H1 (cell line): ENCODE measurements around the gene VPS13D. TPM values are rescaled to one million over a fixed set of nuclear protein-coding genes. Genes with fewer than 3 reads are reported as not detected.

Experiments used
- CHD2 ChIP-seq: IDR thresholded peaks from 2 replicates; pipeline ENCODE4 v1.6.1; 2012; ENCODE audit warnings: low read length, improper control_type of control experiment
- CTCF ChIP-seq, 3 experiments: IDR thresholded peaks; 1 replicate in 2 of 3; 2 replicates in 1 of 3; pipeline versions ENCODE4 v1.5.1 to v1.6.1; 2011; ENCODE audit warnings: low read length in 3 of 3, mild to moderate bottlenecking in 3 of 3, inconsistent platforms in 2 of 3, low read depth in 1 of 3, moderate library complexity in 1 of 3; ENCODE audit not compliant: insufficient read depth in 1 of 3; ENCODE audit errors: control extremely low read depth in 1 of 3
- EGR1 ChIP-seq: IDR thresholded peaks from 2 replicates; pipeline ENCODE4 v1.6.1; 2011; ENCODE audit warnings: low read depth, low read length, borderline replicate concordance
- SP1 ChIP-seq: IDR thresholded peaks from 2 replicates; pipeline ENCODE4 v1.6.1; 2011; ENCODE audit warnings: low read depth, low read length
- polyA plus RNA-seq, 7 experiments: library from polyadenylated mRNA; depleted of rRNA in 3 of 7; stranded (reverse) in 5 of 7; unstranded in 2 of 7; fragments of >200 nt in 5 of 7; fragments of 200-250 nt in 2 of 7; gene quantifications; 1 replicate in 5 of 7; 2 replicates in 1 of 7; 4 replicates in 1 of 7; pipeline versions ENCODE4 v1.2.1 to v1.2.3, GENCODE V29; 2011 to 2013; ENCODE audit warnings: missing spikeins in 2 of 7, mixed read lengths in 2 of 7
- total RNA-seq: library from RNA; stranded (reverse); fragmentation: NEBNext Ultra II Directional; extraction: Animal tissue kit (Norgen Biotek cat#: 25700); gene quantifications from 2 replicates; pipeline ENCODE4 v1.2.1, GENCODE V29; 2021

The VPS13D gene
- total and polyA plus RNA-seq, 2 of the 8 experiments (the other 6 are each of a cell fraction or from before 2014, with no cell fraction given), result 10.9 to 31.2 TPM

DNA sequence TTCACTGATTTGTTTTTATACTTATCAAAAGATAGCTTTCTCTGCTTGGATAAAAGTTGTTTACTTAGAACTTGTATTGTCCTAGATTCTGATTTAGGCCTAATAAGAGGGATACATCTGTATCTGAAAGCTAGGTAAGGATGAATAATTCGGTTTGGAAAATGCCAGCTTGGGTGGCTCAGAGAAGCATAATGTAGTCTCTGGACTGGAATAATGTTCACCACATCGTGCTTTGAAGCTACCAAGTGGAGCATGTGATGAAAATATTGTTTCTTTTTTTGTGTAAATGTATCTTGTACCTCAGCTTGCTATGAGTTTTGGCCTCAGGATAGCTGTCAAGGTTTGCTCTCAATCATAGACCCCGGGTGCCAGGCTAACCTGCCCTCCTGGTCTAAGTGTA is 49.2 kb downstream of the VPS13D start (continued):
- no peak for TF ChIP-seq CTCF (IDR thresholded peaks at IDR 0.05; ENCODE audit: control extremely low read depth in 1 of 3, insufficient read depth in 1 of 3, low read depth in 1 of 3, low read length in 3 of 3)
- no peak for TF ChIP-seq EGR1
- no peak for TF ChIP-seq CHD2
- TF ChIP-seq SP1, result no peak
